Esophagus squamous epithelium (tissue), 4 donors: ENCODE measurements around the gene MICAL3.

Experiments used
- CTCF ChIP-seq, 6 experiments: fragments of 450-650 bp in 4 of 6; fragments of 200-600 bp in 2 of 6; sonication (generic) in 2 of 6; IDR thresholded peaks; one replicate each; pipeline ENCODE4 v1.5.1; 2016 to 2019; ENCODE audit warnings: antibody characterized with exemption in 6 of 6, mild to moderate bottlenecking in 4 of 6, moderate library complexity in 4 of 6
- POLR2A ChIP-seq, 4 donors: fragments of 450-650 bp; IDR thresholded peaks; one replicate each; pipeline ENCODE4 v1.6.1; 2017; ENCODE audit warnings: antibody characterized with exemption in 4 of 4, mild to moderate bottlenecking in 4 of 4, moderate library complexity in 3 of 4

- TF ChIP-seq CTCF (IDR thresholded peaks at IDR 0.05) (no peak), POLR2A (IDR thresholded peaks at IDR 0.05) (no peak)
These were observed 210.3 kb downstream of the MICAL3 start for GRCh38 chr22:17814084-17814483.
